ENCODE measurements around the gene GUCA2B. TPM values are rescaled to one million over a fixed set of nuclear protein-coding genes. Genes with fewer than 3 reads are reported as not detected.

GUCA2B gene
- total RNA-seq, 4 donors from 2014 or later, result not detected

GRCh38 chr1:42153624-42154023, 414 bp downstream of the GUCA2B start:
- DNase-seq, result no peak
- no peak overlapping the region for H3K4me3 ChIP-seq
- 43 to 61% methylated on average over 1 to 3 of the region's 6 CpGs for WGBS, 2 donors
- intact Hi-C loops (cut with DNase I), result no loop called here
- peaks cover 0 to 7% (median 0%) of the 10 kb centered on the region in 3 donors for H3K4me1 ChIP-seq
- peaks cover 0 to 27% (median 0%) of the 10 kb centered on the region in 4 donors for H3K27me3 ChIP-seq
- no peak overlapping the region for H3K27ac ChIP-seq
- H3K36me3 ChIP-seq, result no peaks in the 10 kb centered on the region
- no peaks in the 10 kb centered on the region for H3K9me3 ChIP-seq
- no peak for TF ChIP-seq POLR2A (IDR thresholded peaks at IDR 0.05)
- no peak for TF ChIP-seq CTCF (IDR thresholded peaks at IDR 0.05)

GRCh38 chr1:42154685-42155084, 1.5 kb downstream of the GUCA2B start:
- Histone ChIP-seq H3K27me3 (peaks cover 0 to 19% (median 0%) of the 10 kb centered on the region in 4 donors), H3K4me1 (peaks cover 0 to 7% (median 0%) of the 10 kb centered on the region in 3 donors), H3K36me3 (no peaks in the 10 kb centered on the region), H3K27ac (no peak overlapping the region), H3K9me3 (no peaks in the 10 kb centered on the region), H3K4me3 (no peak overlapping the region)
- DNase-seq, result no peak
- TF ChIP-seq CTCF (IDR thresholded peaks at IDR 0.05) (no peak), POLR2A (IDR thresholded peaks at IDR 0.05) (no peak)
- intact Hi-C loops (cut with DNase I), result no loop called here
- 87 to 90% methylated on average over 10 to 11 of the region's 13 CpGs for WGBS, 2 donors

- H3K9me3 ChIP-seq, result no peaks in the 10 kb centered on the region
- H3K4me1 ChIP-seq, result peaks cover 0 to 7% (median 0%) of the 10 kb centered on the region in 3 donors
- no peaks in the 10 kb centered on the region for H3K36me3 ChIP-seq
- DNase-seq, result no peak
- 69 to 88% methylated on average over 3 to 6 of the region's 12 CpGs for WGBS, 2 donors
- intact Hi-C loops (cut with DNase I), result no loop called here
- H3K27ac ChIP-seq, result no peak overlapping the region
- H3K27me3 ChIP-seq, result peaks cover 0 to 19% (median 0%) of the 10 kb centered on the region in 4 donors
- no peak for TF ChIP-seq CTCF (IDR thresholded peaks at IDR 0.05)
- TF ChIP-seq POLR2A (IDR thresholded peaks at IDR 0.05), result no peak
- no peak overlapping the region for H3K4me3 ChIP-seq
These were observed 2.2 kb downstream of the GUCA2B start for GRCh38 chr1:42155362-42155761.

GRCh38 chr1:42157667-42158066, 4.5 kb downstream of the GUCA2B start:
- no peak overlapping the region for H3K27ac ChIP-seq
- TF ChIP-seq CTCF (IDR thresholded peaks at IDR 0.05) (no peak), POLR2A (IDR thresholded peaks at IDR 0.05) (no peak)
- 46 to 65% methylated on average over 5 of the region's 7 CpGs for WGBS, 2 donors
- no peak overlapping the region for H3K4me3 ChIP-seq
- DNase-seq, result no peak
- H3K27me3 ChIP-seq, result peaks cover 0 to 23% (median 0%) of the 10 kb centered on the region in 4 donors
- peaks cover 0 to under 1% (median 0%) of the 10 kb centered on the region in 3 donors for H3K4me1 ChIP-seq
- H3K9me3 ChIP-seq, result peaks cover 0 to 5% (median 5%) of the 10 kb centered on the region in 3 donors
- no peaks in the 10 kb centered on the region for H3K36me3 ChIP-seq
- intact Hi-C loops (cut with DNase I), result no loop called here

- WGBS, 2 donors, result 66 to 73% methylated on average over 2 of the region's 2 CpGs
- H3K4me1 ChIP-seq, result no peaks in the 10 kb centered on the region
- peaks cover 0 to 21% (median 0%) of the 10 kb centered on the region in 4 donors for H3K27me3 ChIP-seq
- peaks cover 0 to 5% (median 5%) of the 10 kb centered on the region in 3 donors for H3K9me3 ChIP-seq
- no peak for DNase-seq
- TF ChIP-seq POLR2A (IDR thresholded peaks at IDR 0.05) (no peak), CTCF (IDR thresholded peaks at IDR 0.05) (no peak)
- H3K27ac ChIP-seq, result no peak overlapping the region
- no peaks in the 10 kb centered on the region for H3K36me3 ChIP-seq
- intact Hi-C loops (cut with DNase I), result no loop called here
- H3K4me3 ChIP-seq, result no peak overlapping the region
These were observed 5.0 kb downstream of the GUCA2B start for GRCh38 chr1:42158189-42158588.

All from esophagus squamous epithelium (tissue), 5 donors.